NOMO-1 treated with dmso at 0.1 percent for 144 hours (cell line): Measurements from ENCODE around the gene HACD2.
"Not testable (repeated sequence)": the region's sequence is repeated elsewhere in the genome, so short reads cannot be mapped to it uniquely, and the experiment has no call there.

Experiments used
- DNase-seq: peaks from one replicate; lab custom pipeline; 2025; ENCODE audit not compliant: unreplicated experiment; lab: John Stamatoyannopoulos, UW

The HACD2 gene

DNA sequence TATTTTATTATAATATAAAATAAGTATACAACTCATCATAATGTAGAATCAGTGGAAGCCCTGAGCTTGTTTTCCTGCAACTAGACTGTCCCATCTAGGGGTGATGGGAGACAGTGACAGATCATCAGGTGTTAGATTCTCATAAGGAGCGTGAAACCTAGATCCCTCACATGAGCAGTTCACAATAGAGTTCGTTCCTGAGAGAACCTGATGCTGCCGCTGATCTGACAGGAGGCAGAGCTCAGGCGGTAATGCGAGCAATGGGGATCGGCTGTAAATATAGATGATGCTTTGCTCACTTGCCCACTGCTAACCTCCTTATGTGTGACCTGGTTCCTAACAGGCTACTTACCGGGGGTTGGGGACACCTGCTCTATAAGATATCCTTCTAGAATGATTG, 26.8 kb upstream of the HACD2 start:
- DNase-seq, result not testable (repeated sequence)

DNA sequence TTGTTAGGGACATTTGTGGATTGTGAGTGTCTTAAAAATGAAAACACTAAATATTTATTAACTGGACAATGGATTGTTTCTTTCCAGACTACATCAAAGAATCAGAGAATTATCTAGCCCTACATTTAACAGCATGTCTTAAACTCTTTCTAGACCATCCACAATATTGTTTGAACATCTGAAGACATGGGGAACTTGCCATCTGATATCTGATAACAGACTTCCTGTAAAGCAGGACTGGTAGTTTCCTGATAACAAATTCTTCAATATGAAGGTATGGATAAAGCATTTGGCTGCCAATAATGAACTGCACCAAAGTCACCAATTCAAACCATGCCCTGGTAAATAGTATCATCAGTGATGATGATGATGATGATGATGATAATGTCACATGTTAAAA, 26.2 kb upstream of the HACD2 start:
- no peak for DNase-seq

DNA sequence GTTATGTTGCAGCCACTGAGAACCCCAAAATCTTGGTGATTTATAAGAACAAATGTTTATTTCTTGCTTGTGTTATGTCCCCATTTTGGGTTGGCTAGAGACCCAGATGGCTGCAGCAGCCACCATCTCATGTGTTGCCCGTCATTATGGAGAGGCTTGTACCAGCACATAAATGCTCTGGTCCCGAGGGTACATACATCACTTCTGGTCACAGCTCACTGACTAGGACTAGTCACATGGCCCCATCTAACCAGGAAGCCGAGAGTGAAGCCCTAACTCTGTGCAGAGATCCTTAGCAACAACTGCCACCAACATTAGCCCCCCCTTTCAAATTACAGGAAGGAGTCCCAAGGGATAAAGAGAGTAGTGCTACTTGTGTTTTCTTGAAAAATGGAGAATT, 25.5 kb upstream of the HACD2 start:
- DNase-seq, result no peak

DNA sequence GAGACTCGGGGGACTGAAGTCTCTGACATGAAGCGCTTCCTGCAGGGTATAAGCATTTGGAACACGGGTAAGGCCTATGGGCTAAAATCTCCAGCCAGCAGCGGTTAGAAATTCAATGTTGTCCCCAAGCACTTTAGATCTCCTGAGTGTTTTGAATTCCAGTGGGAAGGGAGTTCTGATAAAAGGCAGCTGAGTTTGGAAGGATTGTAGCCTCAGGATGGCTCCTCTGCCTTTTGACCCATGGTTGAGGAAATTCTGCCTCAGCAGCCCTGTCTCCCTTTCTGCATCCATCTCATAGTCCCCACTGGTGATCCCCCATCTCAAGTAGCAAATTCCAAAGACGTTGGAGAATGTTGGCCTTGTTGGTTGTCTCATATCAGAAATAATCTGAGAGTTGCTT, 24.2 kb upstream of the HACD2 start:
- DNase-seq, result no peak

DNA sequence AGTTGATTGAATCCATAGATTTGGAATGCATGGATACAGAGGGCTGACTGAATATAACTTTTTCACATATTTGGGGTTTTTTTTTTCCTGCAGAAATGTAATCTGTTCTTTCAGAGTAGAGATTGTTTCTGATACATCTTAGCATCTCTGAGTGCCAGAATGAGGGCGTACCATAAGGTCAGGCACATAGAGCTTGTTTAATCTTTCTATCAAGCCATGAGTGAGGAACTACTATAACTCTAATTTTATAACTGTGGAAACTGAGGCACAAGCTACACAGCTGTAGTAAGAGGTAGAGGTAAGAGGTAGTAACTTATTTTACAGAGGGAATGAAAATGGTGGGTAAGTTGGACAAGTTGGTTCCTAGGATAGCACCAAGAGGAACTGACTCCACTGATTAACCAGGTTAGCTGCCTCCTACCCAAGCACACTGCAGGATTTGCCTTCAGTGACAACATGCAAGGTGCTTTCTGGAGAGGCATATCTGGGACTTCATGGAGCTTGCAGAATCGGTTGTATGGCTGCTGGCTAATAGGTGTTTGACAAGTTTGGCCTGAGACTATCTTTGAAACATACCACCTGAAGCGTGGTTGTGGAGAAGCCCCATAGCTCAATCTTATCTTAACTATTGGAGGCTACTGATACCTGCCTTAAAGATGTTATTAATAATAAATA, 23.5 kb upstream of the HACD2 start:
- no peak for DNase-seq

DNA sequence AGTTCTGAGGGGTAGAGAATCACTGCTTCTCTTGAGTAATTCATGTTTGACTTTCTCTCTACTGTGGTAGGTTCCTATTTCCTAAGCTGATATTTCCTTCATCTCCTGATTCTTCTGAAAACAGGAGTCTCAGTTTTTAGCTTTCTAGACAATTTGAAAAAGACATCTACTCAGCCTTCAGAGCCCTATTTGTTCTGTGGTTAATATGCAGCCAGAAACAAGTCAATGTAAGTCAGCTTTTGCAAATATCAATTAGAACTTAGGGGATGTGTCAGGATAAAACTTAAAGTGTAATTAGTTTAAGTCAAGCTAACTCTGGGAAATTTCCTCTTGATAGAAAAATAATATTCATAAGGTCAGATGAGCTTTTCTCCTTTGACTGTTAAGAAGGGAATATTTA, 21.7 kb upstream of the HACD2 start:
- no peak for DNase-seq

DNA sequence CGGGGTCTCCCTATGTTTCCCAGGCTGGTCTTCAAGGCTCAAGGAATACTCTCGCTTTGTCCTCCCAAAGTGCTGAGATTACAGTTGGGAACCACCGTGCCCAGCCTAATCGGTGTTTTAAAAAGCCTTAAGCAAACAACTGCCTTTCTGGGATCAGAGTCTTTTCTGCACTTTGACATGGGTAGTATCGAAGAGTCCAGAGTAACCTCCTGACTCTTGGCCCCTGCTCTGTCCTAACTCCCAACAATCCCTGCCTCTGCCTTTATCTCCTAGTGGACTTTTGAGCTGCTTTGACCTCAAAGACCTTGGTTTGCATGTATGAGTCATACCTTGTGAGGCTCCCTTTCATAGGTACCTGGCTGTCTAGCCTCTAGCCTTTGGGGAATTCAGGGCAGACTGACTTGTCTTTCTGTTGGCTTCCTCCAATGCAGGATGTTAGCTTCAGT, 21.0 kb upstream of the HACD2 start:
- no peak for DNase-seq

DNA sequence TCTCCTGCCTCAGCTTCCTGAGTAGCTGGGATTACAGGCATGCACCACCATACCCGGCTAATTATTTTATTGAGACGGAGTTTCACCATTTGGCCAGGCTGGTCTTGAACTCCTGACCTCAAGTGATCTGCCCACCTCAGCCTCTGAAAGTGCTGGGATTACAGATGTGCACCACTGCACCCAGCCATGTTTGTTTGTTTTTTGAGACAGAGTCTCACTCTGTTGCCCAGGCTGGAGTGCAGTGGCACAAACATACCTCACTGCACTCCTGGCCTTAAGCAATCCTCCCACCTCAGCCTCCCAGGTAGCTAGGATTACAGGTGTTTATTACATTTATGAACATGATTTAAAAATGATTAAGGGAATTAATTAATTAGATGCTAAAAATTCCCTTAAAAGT, 18.3 kb upstream of the HACD2 start:
- not testable (repeated sequence) for DNase-seq

DNA sequence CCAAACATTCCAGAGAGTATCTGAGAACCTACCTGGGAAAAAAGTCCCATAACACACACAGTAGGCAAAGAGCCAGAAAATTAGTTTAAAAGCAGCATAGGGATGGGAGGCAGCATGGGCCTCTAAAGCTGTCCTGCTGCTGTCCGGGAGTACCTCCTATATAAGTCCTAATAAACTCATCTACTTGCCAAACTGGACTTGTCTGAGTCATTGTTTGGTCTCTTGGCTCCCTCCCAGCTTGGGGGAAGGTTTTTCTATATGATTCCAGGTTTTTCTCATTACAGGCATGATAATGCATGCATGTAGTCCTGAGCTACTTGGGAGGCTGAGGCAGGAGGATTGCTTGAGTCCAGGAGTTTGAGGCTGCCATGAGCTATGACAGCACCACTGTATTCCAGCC, 17.5 kb upstream of the HACD2 start:
- no peak for DNase-seq

DNA sequence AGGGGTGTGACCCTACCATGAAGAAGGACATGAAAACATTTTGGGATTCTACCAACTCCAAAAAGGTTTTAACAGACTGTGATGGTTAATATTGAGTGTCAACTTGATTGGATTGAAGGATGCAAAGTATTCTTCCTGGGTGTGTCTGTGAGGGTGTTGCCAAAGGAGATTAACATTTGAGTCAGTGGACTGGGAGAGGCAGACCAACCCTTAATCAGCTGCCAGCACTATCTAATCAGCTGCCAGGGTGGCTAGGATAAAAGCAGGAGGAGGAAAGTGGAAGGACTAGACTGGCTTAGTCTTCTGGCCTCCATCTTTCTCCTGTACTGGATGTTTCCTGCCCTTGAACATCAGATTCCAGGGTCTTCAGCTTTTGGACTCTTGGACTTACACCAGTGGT, 16.0 kb upstream of the HACD2 start:
- not testable (repeated sequence) for DNase-seq

DNA sequence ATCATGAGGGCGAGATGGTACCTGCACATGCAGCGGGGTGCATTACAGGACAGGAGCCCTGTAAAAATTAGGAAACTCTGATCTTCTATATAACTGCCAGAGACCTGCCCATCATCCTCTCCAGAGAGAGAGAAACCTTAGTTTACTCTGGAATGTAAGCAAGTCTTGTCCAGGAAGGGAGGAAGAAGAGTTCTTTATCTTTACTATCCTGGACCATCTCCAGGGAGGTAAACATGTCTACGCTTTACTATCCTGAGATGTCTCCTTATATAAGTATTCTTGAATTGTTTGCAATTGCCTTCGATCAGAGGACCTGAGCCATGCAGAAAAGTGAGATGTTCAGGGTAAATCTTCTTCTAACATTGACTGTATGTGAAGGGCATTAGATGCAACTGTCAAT, 12.7 kb upstream of the HACD2 start:
- no peak for DNase-seq

DNA sequence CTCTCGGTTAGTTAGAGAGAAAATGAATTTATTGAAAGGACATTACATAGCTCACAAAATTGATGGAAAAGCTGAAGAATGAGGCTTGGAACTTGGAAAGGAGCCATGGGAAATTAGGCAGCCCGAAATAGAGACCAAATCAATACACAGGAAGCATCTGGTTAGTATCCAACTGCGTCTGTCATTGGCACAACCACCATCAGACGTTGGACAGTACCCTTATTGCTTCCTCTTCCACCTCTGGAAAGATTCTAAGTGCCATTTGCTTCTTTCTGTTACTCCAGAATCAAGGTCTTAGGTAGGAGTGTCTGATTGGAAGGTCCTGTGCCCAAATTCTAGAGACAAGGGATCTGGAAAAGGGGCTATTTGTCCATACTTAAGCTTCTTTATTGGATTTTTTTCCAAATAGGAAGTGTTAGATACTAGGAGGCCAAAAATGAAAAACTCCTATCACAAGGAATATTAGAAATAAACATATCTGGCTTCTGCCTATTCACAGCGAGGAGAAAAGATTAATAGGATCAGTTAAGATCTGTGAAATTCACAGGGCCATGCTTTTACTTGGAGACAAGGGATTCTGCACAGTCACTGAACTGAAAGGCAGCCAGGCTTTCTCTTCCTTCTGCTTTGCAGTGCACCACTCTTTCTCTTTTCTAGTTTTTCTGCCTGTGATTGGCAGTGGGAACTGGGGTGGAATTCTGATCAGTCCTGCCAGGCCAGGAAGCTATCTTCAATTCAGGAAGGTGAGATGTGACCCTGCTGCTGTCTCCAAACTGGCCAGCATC, 10.7 kb upstream of the HACD2 start:
- no peak for DNase-seq

DNA sequence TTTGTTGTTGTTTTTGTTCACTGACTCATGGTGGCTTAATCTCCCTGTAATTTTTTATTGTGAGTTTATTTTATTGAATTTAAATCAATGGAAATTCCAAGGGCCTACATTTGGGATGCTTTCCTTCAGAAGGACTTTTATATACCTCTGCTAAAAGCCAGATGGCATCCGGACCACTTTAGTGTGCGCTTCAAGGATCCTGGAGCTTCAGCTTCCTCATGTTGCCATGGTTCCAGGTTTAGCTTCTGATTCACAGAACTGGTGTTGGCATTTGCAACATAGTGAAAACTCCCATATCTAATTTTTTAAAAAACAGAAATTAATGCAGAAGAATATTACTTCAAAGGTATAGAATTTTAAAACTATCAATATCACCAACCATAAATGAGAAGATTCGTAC, 8.5 kb upstream of the HACD2 start:
- no peak for DNase-seq

DNA sequence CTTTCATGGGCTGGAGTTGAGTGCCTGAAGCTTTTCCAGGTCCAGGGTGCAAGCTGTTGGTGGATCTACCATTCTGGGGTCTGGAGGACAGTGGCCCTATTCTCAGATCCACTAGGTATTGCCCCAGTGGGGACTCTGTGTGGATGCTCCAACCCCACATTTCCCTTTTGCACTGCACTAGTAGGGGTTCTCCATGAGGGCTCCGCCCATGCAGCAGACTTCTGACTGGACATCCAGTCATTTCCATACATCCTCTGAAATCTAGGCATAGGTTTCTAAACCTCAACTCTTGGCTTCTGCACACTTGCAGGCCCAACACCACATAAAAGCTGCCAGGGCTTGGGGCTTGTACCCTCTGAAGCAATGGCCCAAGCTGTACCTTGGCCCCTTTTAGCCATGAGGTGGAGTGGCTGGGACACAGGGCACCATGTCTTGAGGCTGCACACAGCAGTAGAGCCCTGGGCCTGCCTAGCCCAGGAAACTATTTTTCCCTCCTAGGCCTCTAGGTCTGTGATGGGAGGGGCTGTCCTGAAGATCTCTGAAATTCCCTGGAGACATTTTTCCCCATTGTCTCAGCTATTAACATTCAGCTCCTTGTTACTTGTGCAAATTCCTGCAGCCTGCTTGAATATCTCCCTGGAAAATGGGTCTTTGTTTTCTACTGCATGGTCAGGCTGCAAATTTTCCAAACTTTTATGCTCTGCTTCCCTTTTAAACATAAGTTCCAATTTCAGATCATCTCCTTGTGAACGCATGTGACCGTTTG, 6.0 kb upstream of the HACD2 start:
- DNase-seq, result no peak

DNA sequence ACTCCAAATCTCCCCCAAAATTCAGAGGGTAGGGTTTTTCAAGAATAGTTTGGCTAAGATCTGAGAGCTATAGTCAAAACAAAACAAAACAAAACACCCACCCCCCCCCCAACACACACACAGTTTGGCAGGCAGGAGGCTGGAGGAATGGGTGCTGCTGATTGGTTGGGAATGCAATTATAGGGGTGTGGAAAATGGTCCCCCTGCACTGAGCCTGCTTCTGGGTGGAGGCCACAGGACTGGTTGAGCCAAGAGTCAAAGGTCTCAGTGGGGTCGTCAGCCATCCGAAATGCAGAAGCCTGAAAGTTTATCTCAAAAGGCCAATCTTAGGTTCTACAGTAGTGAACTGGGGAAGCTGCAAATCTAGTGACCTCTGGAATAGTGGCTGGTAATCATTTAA, 2.5 kb upstream of the HACD2 start:
- no peak for DNase-seq

DNA sequence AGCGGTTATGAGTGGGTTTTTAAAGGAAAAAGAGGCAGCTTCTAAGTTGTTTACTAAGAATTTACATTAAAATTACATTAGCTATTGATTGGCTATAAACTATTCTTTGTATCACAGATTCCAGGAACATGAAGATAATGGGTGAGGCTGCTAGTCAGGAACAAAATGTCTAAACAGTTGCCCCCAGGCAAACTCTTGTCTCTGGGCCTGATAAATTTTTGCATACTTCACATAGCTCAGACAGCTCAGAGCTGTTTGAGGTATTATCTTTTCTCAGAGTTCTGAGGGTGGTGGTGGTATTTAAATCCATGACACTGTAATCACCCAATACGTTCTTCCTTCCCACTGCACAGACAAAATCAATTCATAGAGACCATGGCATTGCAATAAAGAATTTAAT, 2.1 kb upstream of the HACD2 start:
- no peak for DNase-seq

DNA sequence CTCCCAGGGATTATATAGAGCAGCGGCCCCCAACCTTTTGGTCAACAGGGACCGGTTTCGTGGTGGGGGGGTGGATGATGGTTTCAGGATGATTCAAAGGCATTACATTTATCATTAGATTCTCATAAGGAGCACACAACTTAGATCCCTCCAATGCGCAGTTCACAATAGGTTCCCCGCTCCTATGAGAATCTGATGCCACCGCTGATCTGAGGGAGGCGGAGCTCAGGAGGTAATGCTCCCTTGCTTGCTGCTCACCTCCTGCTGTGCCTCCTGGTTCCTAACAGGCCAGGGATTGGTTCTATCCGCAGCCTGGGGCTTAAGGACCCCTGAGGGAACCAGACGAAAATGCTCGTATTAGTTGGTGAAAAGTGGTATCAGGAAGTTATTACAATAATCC, 1.3 kb upstream of the HACD2 start:
- peak; percentile 25 for DNase-seq

DNA sequence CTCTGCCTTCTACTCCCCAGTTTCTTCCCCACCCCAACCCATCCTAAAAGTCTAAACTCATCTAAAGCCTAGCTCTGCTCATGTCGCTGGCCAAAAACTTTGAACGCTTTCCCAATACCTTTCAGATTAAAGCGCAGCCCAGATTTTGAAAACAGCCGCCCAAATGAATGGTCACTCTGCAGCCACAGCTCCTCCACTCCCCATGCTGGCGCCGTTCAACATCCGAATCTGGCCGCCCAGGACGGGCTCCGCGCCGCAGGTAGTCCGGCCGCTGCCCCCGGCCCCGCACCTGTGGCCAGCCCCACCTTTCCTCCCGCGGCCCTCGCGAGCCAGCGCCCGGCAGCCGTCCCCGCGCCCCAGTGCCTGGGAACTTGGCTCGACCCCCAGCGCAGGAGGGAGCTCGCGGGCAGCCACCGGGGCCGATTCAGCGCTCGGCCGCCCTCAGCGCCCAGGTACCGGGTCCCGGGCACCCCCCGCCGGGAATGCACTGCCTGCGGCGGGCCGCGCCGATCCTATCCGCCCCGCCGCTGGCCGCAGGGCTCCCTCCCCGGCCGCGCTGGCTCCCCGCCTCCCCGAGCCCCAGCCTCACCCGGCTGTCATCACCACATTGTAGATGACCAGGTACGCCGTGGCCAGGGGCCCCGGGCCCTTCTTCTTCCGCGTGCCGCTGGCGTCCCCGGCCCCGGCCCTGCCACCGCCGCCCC, 417 bp downstream of the HACD2 start:
- no peak for DNase-seq

DNA sequence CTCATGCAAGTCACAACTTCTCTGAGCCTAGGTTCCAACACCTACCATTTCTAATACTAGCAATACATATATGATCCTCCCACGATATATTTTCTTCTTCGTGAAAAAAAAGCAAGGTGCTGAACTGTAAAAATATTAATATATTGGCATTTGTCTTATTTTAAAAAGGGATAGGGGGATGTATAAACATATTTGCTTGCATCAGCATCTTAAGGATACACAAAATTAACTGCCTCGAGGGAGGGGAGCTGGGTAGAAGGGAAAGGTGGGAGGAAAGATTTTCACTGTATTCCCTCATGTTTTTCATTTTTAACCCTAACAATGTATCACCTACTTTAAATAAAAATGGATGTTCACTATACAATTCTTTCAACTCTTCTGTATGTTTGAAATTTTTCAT, 1.3 kb downstream of the HACD2 start:
- DNase-seq, result no peak

DNA sequence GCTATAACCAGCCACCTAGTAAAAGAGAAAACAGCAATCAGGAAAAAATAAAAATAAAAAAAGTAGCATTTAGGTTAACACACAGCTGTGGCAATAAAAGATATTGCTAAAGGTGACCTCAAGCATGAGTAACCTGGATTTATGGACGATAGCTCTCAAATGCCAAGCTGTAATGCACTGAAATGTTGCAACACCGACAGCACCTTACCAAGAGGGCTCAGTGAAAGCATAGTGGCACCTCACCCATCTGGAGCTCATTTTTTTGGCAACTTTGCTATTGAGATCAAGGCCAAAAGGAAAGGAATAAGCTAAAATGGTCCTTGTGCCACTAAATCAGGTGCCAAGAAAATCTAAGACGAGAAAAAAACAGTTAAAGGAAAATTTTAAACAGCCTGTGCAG, 2.5 kb downstream of the HACD2 start:
- no peak for DNase-seq

DNA sequence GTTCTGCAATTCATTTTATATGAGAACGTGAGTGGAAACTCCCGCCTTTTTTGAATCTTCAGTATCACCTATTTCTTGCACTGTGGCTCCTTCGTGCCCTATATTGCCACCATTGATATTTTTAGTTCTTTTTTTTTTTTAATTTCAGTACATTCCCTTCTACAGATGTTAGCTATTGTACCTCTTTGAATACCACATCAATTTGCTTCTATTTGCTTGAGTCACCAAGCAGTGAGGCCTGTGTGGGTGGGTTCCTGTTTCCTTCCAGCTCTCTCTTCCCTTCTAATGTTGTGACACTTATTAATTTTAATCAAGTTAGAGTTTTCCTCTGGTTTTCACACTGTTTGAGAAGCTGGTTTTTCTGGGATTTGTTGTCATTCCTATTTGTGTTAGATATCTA, 8.7 kb downstream of the HACD2 start:
- no peak for DNase-seq
